AG09309 (cell line): Measurements from ENCODE around the gene POU2AF3.

Experiments used
- DNase-seq: peaks from one replicate; pipeline ENCODE4 v3.0.0-alpha.2; 2010; ENCODE audit warnings: low read depth
- H3K4me3 ChIP-seq: 2 replicates; pipeline ENCODE4 v1.5.1; 2011; ENCODE audit warnings: mild to moderate bottlenecking, low read depth, low read length, moderate library complexity; ENCODE audit not compliant: control insufficient read depth
- CTCF ChIP-seq: IDR thresholded peaks from 2 replicates; pipeline ENCODE4 v1.5.1; 2011; ENCODE audit warnings: mild to moderate bottlenecking, low read depth, low read length, inconsistent platforms; ENCODE audit not compliant: insufficient read depth, control insufficient read depth; ENCODE audit errors: missing control alignments

Gene POU2AF3

GRCh38 chr11:111344032-111344431 lies 45.7 kb downstream of the POU2AF3 start:
- no peak overlapping the region for H3K4me3 ChIP-seq
- TF ChIP-seq CTCF: no peak
- DNase-seq: no peak

GRCh38 chr11:111347002-111347722 lies 48.8 kb downstream of the POU2AF3 start:
- TF ChIP-seq CTCF: no peak
- DNase-seq: no peak
- no peak overlapping the region for H3K4me3 ChIP-seq

GRCh38 chr11:111347723-111348115 lies 49.4 kb downstream of the POU2AF3 start:
- DNase-seq: no peak
- TF ChIP-seq CTCF: no peak
- H3K4me3 ChIP-seq: no peak overlapping the region

GRCh38 chr11:111348147-111348546 lies 49.8 kb downstream of the POU2AF3 start:
- TF ChIP-seq CTCF: no peak
- H3K4me3 ChIP-seq: no peak overlapping the region
- DNase-seq: no peak

- DNase-seq: no peak
- no peak for TF ChIP-seq CTCF
- H3K4me3 ChIP-seq: no peak overlapping the region
These were observed 50.9 kb downstream of the POU2AF3 start for GRCh38 chr11:111349191-111349695.

- no peak for TF ChIP-seq CTCF
- H3K4me3 ChIP-seq: no peak overlapping the region
- no peak for DNase-seq
These were observed 52.5 kb downstream of the POU2AF3 start for GRCh38 chr11:111350811-111351210.

- DNase-seq: no peak
- no peak for TF ChIP-seq CTCF
- H3K4me3 ChIP-seq: no peak overlapping the region
These were observed 53.2 kb downstream of the POU2AF3 start for GRCh38 chr11:111351374-111352055.
